ENCODE data around the gene MTMR11. TPM values are rescaled to one million over a fixed set of nuclear protein-coding genes. Genes with fewer than 3 reads are reported as not detected.
A peak's percentile ranks its signal among the peaks of the same experiment; 100 is the strongest.

The MTMR11 gene, protein sequence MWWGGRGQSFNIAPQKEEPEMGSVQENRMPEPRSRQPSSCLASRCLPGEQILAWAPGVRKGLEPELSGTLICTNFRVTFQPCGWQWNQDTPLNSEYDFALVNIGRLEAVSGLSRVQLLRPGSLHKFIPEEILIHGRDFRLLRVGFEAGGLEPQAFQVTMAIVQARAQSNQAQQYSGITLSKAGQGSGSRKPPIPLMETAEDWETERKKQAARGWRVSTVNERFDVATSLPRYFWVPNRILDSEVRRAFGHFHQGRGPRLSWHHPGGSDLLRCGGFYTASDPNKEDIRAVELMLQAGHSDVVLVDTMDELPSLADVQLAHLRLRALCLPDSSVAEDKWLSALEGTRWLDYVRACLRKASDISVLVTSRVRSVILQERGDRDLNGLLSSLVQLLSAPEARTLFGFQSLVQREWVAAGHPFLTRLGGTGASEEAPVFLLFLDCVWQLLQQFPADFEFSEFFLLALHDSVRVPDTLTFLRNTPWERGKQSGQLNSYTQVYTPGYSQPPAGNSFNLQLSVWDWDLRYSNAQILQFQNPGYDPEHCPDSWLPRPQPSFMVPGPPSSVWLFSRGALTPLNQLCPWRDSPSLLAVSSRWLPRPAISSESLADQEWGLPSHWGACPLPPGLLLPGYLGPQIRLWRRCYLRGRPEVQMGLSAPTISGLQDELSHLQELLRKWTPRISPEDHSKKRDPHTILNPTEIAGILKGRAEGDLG
- total RNA-seq (2021): 3.9 and 4.0 TPM in 2 replicates
- long read RNA-seq, partial matches to known transcripts: 1 of 8 reads
- long read RNA-seq, other reads (novel, unspliced or antisense): 7 of 8 reads

GRCh38 chr1:149936170-149936991 lies at the start of gene MTMR11:
TSS of gene MTMR11 (minus strand) at chr1:149936879. CDS start at chr1:149936647, 232 bp downstream.
- WGBS (ENCODE audit: extremely low coverage, insufficient read length, low lambda C conversion rate): no CpG with 5 or more reads among the region's 18 CpGs

More at GRCh38 chr1:149936170-149936991, at the start of gene MTMR11:
- Histone ChIP-seq H3K56ac (ENCODE audit: insufficient read length, low read depth, low read length) (no peak within 1 kb of the TSS), H4K5ac (ENCODE audit: insufficient read length, low read depth, low read length) (no peak within 1 kb of the TSS), H3T11ph (ENCODE audit: low read length) (no peak within 1 kb of the TSS), H3K23ac (ENCODE audit: insufficient read length, low read depth, low read length) (no peak within 1 kb of the TSS), H2BK5ac (ENCODE audit: insufficient read length, low read length) (no peak within 1 kb of the TSS), H3K18ac (ENCODE audit: insufficient read length, low read depth, low read length) (no peak within 1 kb of the TSS), H3K14ac (ENCODE audit: insufficient read depth, low read length) (no peak within 1 kb of the TSS), H3K4me2 (ENCODE audit: insufficient read depth, insufficient read length, low read length) (peak within 1 kb of the TSS; percentile 80), H2BK20ac (ENCODE audit: low read depth, low read length, poor library complexity, severe bottlenecking) (no peak within 1 kb of the TSS), H2AFZ (ENCODE audit: low read length) (peak within 1 kb of the TSS; percentile 2), H3K9ac (ENCODE audit: extremely low read depth, insufficient read length, low read length) (peak within 1 kb of the TSS; percentile 41), H3K4me1 (ENCODE audit: insufficient read depth, low read length) (peaks cover 16% of the 10 kb centered on the region; the same call in 1 of the 2 replicates), H2BK15ac (ENCODE audit: low read depth, low read length) (no peak within 1 kb of the TSS), H4K91ac (ENCODE audit: insufficient read length, low read depth, low read length) (no peak within 1 kb of the TSS), H3K79me2 (ENCODE audit: insufficient read depth, low read length) (no peaks in the 10 kb centered on the region), H2BK12ac (ENCODE audit: insufficient read length, low read depth, low read length) (no peak within 1 kb of the TSS), H3K27ac (ENCODE audit: insufficient read length, low read depth, low read length) (peak within 1 kb of the TSS; percentile 13), H2AK5ac (ENCODE audit: insufficient read length, low read length) (no peak within 1 kb of the TSS), H3K23me2 (ENCODE audit: insufficient read length, low read depth, low read length, poor library complexity, severe bottlenecking) (peaks cover 14% of the 10 kb centered on the region), H3K79me1 (ENCODE audit: insufficient read depth, low read depth, low read length, poor library complexity, severe bottlenecking) (no peaks in the 10 kb centered on the region), H3K4ac (ENCODE audit: low read depth, low read length) (no peak within 1 kb of the TSS), H4K8ac (replicated peaks; ENCODE audit: insufficient read length, low read depth, low read length) (no peak within 1 kb of the TSS), H3K9me3 (ENCODE audit: control insufficient read depth, low read depth, low read length) (no peaks in the 10 kb centered on the region), H3K27me3 (ENCODE audit: insufficient read depth, low read length) (no peaks in the 10 kb centered on the region), H2BK120ac (ENCODE audit: low read depth, low read length, poor library complexity, severe bottlenecking) (no peak within 1 kb of the TSS), H4K20me1 (ENCODE audit: control insufficient read depth, insufficient read depth, insufficient read length) (no peaks in the 10 kb centered on the region)
- Mint-ChIP-seq H3K9me3 (no peaks in the 10 kb centered on the region), H3K27ac (peak within 1 kb of the TSS; percentile 25 to 72 (median 66); a peak in 4 of 7 replicates), H3K27me3 (ENCODE audit: low read depth) (no peaks in the 10 kb centered on the region), H3K36me3 (ENCODE audit: insufficient read depth in 1 of 3, low read depth in 3 of 3) (no peaks in the 10 kb centered on the region; a peak in 2 of 7 replicates), H3K4me3 (peak within 1 kb of the TSS; percentile 70 to 76), H3K4me1 (peaks cover 43 to 50% of the 10 kb centered on the region in 2 experiments)
- no peak for DNase-seq
- TF ChIP-seq, protein P1, sequence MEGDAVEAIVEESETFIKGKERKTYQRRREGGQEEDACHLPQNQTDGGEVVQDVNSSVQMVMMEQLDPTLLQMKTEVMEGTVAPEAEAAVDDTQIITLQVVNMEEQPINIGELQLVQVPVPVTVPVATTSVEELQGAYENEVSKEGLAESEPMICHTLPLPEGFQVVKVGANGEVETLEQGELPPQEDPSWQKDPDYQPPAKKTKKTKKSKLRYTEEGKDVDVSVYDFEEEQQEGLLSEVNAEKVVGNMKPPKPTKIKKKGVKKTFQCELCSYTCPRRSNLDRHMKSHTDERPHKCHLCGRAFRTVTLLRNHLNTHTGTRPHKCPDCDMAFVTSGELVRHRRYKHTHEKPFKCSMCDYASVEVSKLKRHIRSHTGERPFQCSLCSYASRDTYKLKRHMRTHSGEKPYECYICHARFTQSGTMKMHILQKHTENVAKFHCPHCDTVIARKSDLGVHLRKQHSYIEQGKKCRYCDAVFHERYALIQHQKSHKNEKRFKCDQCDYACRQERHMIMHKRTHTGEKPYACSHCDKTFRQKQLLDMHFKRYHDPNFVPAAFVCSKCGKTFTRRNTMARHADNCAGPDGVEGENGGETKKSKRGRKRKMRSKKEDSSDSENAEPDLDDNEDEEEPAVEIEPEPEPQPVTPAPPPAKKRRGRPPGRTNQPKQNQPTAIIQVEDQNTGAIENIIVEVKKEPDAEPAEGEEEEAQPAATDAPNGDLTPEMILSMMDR (conservative IDR thresholded peaks at IDR 0.05): no peak

Measured in H9 (cell line).